ENCODE measurements around the gene PIEZO2.

The PIEZO2 gene

DNA sequence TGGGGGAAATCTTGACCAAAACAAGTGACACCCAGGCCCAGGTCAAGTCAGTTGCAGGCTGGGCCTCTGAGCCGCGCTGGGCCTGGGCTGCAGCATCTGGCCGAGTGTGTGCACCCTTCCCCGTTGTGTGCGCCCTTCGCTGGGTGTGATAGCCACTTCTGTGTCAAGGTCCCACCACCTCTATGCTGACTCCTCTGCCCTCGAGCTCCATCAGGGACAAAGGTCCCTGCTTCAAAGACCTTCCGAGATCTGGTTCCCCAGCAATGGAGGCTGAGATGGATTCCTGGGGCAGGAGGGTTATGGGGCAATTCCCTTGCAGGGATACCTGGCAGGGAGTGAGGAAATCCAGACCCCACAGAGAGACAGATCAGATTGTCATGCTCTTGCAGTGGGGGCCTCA lies 93.6 kb downstream of the PIEZO2 start:
- no peak for TF ChIP-seq EZH2 (IDR thresholded peaks at IDR 0.05; ENCODE audit: borderline replicate concordance, low read length)
- TF ChIP-seq, protein P1, sequence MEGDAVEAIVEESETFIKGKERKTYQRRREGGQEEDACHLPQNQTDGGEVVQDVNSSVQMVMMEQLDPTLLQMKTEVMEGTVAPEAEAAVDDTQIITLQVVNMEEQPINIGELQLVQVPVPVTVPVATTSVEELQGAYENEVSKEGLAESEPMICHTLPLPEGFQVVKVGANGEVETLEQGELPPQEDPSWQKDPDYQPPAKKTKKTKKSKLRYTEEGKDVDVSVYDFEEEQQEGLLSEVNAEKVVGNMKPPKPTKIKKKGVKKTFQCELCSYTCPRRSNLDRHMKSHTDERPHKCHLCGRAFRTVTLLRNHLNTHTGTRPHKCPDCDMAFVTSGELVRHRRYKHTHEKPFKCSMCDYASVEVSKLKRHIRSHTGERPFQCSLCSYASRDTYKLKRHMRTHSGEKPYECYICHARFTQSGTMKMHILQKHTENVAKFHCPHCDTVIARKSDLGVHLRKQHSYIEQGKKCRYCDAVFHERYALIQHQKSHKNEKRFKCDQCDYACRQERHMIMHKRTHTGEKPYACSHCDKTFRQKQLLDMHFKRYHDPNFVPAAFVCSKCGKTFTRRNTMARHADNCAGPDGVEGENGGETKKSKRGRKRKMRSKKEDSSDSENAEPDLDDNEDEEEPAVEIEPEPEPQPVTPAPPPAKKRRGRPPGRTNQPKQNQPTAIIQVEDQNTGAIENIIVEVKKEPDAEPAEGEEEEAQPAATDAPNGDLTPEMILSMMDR (IDR thresholded peaks at IDR 0.05; ENCODE audit: low read length) = no peak
- Histone ChIP-seq H3K4me2 (ENCODE audit: low read length) (no peak overlapping the region), H3K27ac (ENCODE audit: low read depth, low read length, poor library complexity, severe bottlenecking) (no peak overlapping the region), H3K9me2 (ENCODE audit: low read depth, low read length) (no peaks in the 10 kb centered on the region), H2AFZ (ENCODE audit: low read length) (no peak overlapping the region), H3K9ac (ENCODE audit: low read length) (no peak overlapping the region), H3K79me2 (ENCODE audit: insufficient read depth, low read length) (no peaks in the 10 kb centered on the region), H3K27me3 (ENCODE audit: insufficient read depth, low read length) (peaks cover 5% of the 10 kb centered on the region; the same call in 1 of the 2 replicates), H3K9me3 (ENCODE audit: low read length) (no peaks in the 10 kb centered on the region), H3K4me3 (ENCODE audit: low read depth, low read length, poor library complexity, severe bottlenecking) (no peak overlapping the region), H3K4me1 (ENCODE audit: insufficient read depth, low read length, severe bottlenecking) (no peaks in the 10 kb centered on the region), H4K20me1 (ENCODE audit: insufficient read depth, low read length) (no peaks in the 10 kb centered on the region), H3K36me3 (ENCODE audit: insufficient read depth, low read length) (no peaks in the 10 kb centered on the region), H3F3A (ENCODE audit: insufficient read depth, low read length) (no peaks in the 10 kb centered on the region)

DNA sequence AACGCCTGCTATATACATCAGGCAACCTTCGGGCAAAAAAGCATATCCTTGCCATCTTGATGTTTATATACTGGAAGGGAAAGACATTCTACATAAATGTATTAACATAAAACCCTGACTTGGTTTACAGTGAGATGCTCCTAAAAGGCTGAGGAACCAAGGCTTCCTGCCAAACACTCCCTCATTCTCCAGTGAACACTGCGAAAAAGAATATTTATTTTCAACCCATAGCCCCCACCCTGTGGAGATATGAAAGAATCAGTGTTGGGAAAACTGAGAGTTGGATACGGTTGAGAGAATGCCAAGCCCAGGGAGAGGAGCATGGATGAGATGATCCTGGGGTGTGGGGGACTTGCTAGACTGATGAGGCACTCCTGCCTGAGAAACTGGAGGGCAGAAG lies 94.9 kb downstream of the PIEZO2 start:
- H3K9me3 ChIP-seq (ENCODE audit: low read length) = no peaks in the 10 kb centered on the region
- H3K27me3 ChIP-seq (ENCODE audit: insufficient read depth, low read length) = peaks cover 5% of the 10 kb centered on the region; the same call in 1 of the 2 replicates
- H3F3A ChIP-seq (ENCODE audit: insufficient read depth, low read length) = no peaks in the 10 kb centered on the region
- H3K79me2 ChIP-seq (ENCODE audit: insufficient read depth, low read length) = no peaks in the 10 kb centered on the region
- no peak overlapping the region for H3K9ac ChIP-seq (ENCODE audit: low read length)
- H4K20me1 ChIP-seq (ENCODE audit: insufficient read depth, low read length) = no peaks in the 10 kb centered on the region
- no peaks in the 10 kb centered on the region for H3K4me1 ChIP-seq (ENCODE audit: insufficient read depth, low read length, severe bottlenecking)
- H3K36me3 ChIP-seq (ENCODE audit: insufficient read depth, low read length) = no peaks in the 10 kb centered on the region
- no peak overlapping the region for H2AFZ ChIP-seq (ENCODE audit: low read length)
- no peaks in the 10 kb centered on the region for H3K9me2 ChIP-seq (ENCODE audit: low read depth, low read length)
- no peak for TF ChIP-seq EZH2 (IDR thresholded peaks at IDR 0.05; ENCODE audit: borderline replicate concordance, low read length)
- TF ChIP-seq, protein P1 (IDR thresholded peaks at IDR 0.05; ENCODE audit: low read length) = no peak
- no peak overlapping the region for H3K4me3 ChIP-seq (ENCODE audit: low read depth, low read length, poor library complexity, severe bottlenecking)
- no peak overlapping the region for H3K4me2 ChIP-seq (ENCODE audit: low read length)
- no peak overlapping the region for H3K27ac ChIP-seq (ENCODE audit: low read depth, low read length, poor library complexity, severe bottlenecking)

DNA sequence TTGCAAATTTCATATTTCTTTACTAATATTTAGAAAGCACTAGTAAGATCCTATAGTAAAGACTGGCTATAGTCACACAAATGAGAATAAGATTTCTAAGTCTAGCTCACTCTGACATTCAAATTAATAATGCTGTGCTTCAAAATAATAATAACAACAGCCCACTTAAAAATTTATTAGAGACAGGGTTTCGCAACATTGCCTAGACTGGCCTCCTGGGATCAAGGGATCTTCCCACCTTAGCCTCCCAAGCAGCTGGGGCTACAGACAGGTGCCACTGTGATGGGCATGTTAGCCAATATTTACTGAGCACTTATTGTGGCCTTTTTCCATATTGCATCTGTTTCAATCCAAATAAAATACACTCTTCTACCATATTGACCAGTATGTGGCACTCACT lies 96.1 kb downstream of the PIEZO2 start:
- no peaks in the 10 kb centered on the region for H4K20me1 ChIP-seq (ENCODE audit: insufficient read depth, low read length)
- no peaks in the 10 kb centered on the region for H3K79me2 ChIP-seq (ENCODE audit: insufficient read depth, low read length)
- H3K9me3 ChIP-seq (ENCODE audit: low read length) = no peaks in the 10 kb centered on the region
- no peak overlapping the region for H3K9ac ChIP-seq (ENCODE audit: low read length)
- H3K4me1 ChIP-seq (ENCODE audit: insufficient read depth, low read length, severe bottlenecking) = no peaks in the 10 kb centered on the region
- H3K4me3 ChIP-seq (ENCODE audit: low read depth, low read length, poor library complexity, severe bottlenecking) = no peak overlapping the region
- no peaks in the 10 kb centered on the region for H3K36me3 ChIP-seq (ENCODE audit: insufficient read depth, low read length)
- TF ChIP-seq EZH2 (IDR thresholded peaks at IDR 0.05; ENCODE audit: borderline replicate concordance, low read length) = no peak
- TF ChIP-seq, protein P1 (IDR thresholded peaks at IDR 0.05; ENCODE audit: low read length) = no peak
- H2AFZ ChIP-seq (ENCODE audit: low read length) = no peak overlapping the region
- no peaks in the 10 kb centered on the region for H3K9me2 ChIP-seq (ENCODE audit: low read depth, low read length)
- H3K27me3 ChIP-seq (ENCODE audit: insufficient read depth, low read length) = peaks cover 5% of the 10 kb centered on the region; the same call in 1 of the 2 replicates
- no peak overlapping the region for H3K4me2 ChIP-seq (ENCODE audit: low read length)
- H3K27ac ChIP-seq (ENCODE audit: low read depth, low read length, poor library complexity, severe bottlenecking) = no peak overlapping the region
- H3F3A ChIP-seq (ENCODE audit: insufficient read depth, low read length) = no peaks in the 10 kb centered on the region

Measured in OCI-LY1 (cell line).